NCI-H1436 (cell line): Measurements from ENCODE around the gene COLQ.
A peak's percentile ranks its signal among the peaks of the same experiment; 100 is the strongest.
"Not testable (repeated sequence)": the region's sequence is repeated elsewhere in the genome, so short reads cannot be mapped to it uniquely, and the experiment has no call there.

Source experiments
- DNase-seq: peaks from one replicate; lab custom pipeline; 2025; lab: John Stamatoyannopoulos, UW

The COLQ gene

GRCh38 chr3:15521573-15521965, at the start of gene COLQ:
TSS of gene COLQ (minus strand) at chr3:15521706. CDS start at chr3:15521625, 81 bp downstream.
- DNase-seq, result no peak

- no peak for DNase-seq
Observed at GRCh38 chr3:15563190-15563589, 41.7 kb upstream of the COLQ start.

GRCh38 chr3:15562560-15562959, 41.1 kb upstream of the COLQ start:
- no peak for DNase-seq

GRCh38 chr3:15558581-15558980, 37.1 kb upstream of the COLQ start:
- DNase-seq, result no peak

DNA sequence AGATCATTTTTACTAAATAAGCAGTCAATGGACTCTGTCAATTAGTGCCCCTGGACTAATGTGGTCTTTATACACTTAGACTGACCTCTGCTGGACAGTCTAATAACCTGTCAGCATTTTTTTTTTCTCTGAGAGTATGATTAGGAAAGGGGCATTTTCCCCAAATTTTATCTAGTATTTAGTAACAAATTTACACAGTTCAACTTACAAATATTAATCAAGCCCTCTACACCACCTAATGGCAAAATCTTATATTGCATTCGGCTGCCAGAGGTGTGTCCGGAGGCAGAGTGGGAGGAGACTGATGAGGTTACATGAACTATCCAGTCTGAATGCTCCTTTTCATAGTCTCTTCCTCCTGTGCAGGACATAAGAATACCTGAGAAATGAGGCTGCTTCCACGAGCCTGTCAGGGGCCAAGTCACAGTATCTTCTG, 36.0 kb upstream of the COLQ start:
- peak; percentile 21 for DNase-seq

GRCh38 chr3:15556512-15556911, 35.0 kb upstream of the COLQ start:
- no peak for DNase-seq

DNA sequence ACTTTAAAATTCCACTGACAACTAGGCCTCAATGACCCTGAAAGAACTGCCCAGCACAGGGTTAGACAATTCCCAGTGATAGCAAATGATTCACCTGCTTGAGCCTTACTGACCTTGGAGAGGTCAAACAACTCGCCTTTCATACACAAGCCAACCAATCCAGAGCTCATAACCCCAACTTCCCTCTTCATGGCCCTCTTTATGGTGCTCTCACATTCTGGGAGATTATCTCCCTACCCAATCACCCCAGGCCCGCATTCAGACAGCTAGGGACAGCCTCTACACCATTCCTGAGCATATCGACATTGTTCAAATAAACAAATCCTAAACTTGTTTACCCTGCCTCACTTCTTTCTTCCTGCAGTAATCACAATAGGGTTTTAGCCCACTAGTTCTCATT, 32.2 kb upstream of the COLQ start:
- no peak for DNase-seq

DNA sequence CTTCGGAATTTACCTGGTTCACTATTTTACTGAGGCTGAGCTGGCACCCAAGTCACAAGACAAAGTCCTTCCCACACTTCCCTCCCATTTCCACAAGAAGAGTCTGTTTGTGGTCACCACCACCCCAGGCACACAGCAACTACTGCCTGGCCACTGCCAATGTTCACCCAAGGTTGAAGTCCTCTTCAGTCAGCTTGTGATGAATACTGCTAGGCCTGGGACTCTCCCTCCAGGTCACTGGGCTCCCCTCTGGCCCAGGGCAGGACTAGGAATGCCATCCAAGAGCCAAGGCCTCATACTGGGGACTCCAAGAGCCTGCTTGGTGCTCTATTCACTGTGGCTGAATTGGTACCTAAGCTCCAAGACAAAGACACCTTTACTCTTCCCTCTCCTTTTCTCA, 30.4 kb upstream of the COLQ start:
- DNase-seq, result no peak

GRCh38 chr3:15549846-15550245, 28.3 kb upstream of the COLQ start:
- DNase-seq, result no peak

DNA sequence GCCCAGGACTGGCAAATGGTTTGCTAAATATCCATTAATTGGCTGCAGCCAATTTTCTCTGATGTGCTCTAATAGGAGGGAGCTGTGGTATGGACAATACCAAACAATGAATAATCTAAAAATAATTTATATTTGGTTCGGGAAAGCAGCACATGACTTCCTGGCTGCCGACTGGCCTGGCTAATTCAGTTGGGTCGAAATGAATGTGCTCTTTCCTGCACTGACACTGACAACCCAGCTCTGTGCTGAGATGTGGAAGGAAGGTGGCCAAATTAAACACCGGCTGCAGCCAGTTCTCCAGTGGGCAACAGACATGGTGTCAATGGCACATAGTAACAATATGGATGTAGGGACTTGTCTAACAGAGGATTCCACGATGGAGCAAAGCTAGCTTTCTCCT, 21.1 kb upstream of the COLQ start:
- no peak for DNase-seq

GRCh38 chr3:15541371-15541770, 19.9 kb upstream of the COLQ start:
- no peak for DNase-seq

GRCh38 chr3:15539066-15539465, 17.6 kb upstream of the COLQ start:
- no peak for DNase-seq

DNA sequence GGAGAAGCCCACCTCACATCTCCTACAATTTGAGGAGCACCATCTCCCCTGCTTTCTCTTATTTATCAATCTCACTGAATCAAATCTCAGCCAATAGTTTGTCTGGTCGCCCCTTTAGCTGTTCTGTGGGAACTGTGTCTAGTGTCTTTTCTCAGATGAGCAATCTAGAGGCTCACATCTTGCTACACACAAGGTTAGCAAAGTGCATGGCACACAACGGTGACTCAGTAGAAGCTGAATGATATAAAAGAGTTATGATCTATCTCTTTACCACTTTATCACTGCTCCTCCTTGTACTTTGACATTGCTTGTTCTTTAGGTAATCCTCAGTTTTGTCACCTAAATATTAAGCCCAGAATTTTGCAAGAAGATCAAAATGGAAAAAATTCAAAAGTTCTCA, 16.8 kb upstream of the COLQ start:
- DNase-seq, result no peak

DNA sequence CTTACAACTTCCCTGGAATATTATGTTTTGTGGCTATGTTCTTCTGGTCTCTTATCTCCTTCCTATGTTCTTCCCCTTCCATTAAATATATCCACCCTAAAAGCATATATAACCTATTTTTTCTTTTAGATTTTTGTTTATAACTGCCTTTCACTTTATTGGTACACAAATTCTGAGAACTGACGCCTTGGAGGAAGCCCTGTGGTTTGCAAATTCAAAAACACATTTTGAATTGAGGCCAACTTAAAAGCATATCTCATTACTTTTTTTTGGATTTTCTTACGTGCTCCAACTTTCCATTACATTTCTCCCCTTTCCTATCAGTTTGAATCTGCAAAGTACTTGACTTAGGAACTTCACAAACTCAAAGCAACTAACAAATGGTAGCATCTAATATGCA, 15.3 kb upstream of the COLQ start:
- no peak for DNase-seq

- DNase-seq, result no peak
Observed at GRCh38 chr3:15535732-15536131, 14.2 kb upstream of the COLQ start.

GRCh38 chr3:15532614-15533013, 11.1 kb upstream of the COLQ start:
- not testable (repeated sequence) for DNase-seq

DNA sequence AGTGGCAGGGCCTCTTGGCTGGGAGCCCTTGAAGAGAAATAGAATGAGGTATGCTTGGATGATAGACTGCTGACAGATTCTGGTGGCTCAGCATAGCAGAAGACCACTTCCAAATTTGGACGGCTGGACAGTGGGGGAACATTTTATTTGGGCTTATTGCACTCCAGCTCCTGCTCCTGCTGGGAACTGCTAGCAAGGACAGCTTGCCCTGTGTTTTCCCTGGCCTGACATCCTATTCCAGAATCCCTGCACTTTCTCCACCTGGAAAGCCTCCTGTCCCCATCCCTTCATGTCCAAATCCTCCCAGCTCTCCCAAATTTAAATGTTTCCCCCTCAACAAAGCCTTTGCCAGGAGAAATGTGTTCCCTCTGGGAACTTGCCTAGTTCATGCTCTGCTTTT, 9.8 kb upstream of the COLQ start:
- no peak for DNase-seq

GRCh38 chr3:15528854-15529537, 7.5 kb upstream of the COLQ start:
- no peak for DNase-seq

GRCh38 chr3:15527031-15527459, 5.5 kb upstream of the COLQ start:
- DNase-seq, result no peak

- no peak for DNase-seq
Observed at GRCh38 chr3:15525790-15526189, 4.3 kb upstream of the COLQ start.

- DNase-seq, result no peak
Observed at GRCh38 chr3:15523660-15524417, 2.3 kb upstream of the COLQ start.

DNA sequence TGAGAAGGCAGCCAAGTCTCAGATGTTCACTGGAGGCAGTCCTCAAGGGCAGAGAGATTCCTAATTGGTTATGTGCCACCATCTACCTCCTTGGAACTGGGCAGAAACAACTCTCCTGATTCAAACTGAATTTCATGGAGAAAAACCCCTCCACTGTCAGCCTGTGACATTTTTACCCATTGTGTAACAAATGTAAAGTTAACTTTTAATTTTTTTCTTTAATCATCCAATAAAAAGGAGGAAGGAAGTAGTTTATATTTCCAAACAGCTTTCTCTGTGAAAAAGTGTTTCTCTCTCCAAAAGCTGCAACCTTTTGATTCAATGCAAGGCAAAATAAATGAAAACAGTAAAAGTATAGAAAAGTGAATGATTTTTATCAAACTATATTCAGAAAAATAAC, 510 bp upstream of the COLQ start:
- no peak for DNase-seq

GRCh38 chr3:15520804-15521572, 518 bp downstream of the COLQ start:
- DNase-seq, result no peak
